ENCODE data around the gene AGTRAP.

The AGTRAP gene

GRCh38 chr1:11735854-11736745 is at the start of gene AGTRAP (continued):
- TF ChIP-seq ZSCAN5A (tag by site-specific recombination; IDR thresholded peaks at IDR 0.05): no peak
- no peak for TF ChIP-seq ZNF138 (tag by site-specific recombination; IDR thresholded peaks at IDR 0.05; ENCODE audit: borderline replicate concordance)
- 0 out of 2 replicates have a peak, but pooled peaks have one; percentile 26 for TF ChIP-seq ZNF692 (tag by site-specific recombination; IDR thresholded peaks at IDR 0.05)
- no peak for TF ChIP-seq ZNF18 (tag by site-specific recombination; IDR thresholded peaks at IDR 0.05)
- no peak for TF ChIP-seq ZNF639 (tag by site-specific recombination; IDR thresholded peaks at IDR 0.05)
- no peak for TF ChIP-seq AEBP2 (tag by site-specific recombination; IDR thresholded peaks at IDR 0.05; ENCODE audit: borderline replicate concordance)
- no peak for TF ChIP-seq ZNF266 (tag by site-specific recombination; IDR thresholded peaks at IDR 0.05; ENCODE audit: low read depth)
- TF ChIP-seq ZNF274 (IDR thresholded peaks at IDR 0.05; ENCODE audit: low read length): no peak
- TF ChIP-seq ZNF274 (tag by site-specific recombination; IDR thresholded peaks at IDR 0.05; ENCODE audit: borderline replicate concordance): no peak
- no peak for TF ChIP-seq ZNF596 (tag by site-specific recombination; IDR thresholded peaks at IDR 0.05)
- TF ChIP-seq ZNF211 (tag by site-specific recombination; IDR thresholded peaks at IDR 0.05; ENCODE audit: low read depth): no peak
- TF ChIP-seq ZNF658 (tag by site-specific recombination; IDR thresholded peaks at IDR 0.05): no peak
- TF ChIP-seq ZNF423 (tag by site-specific recombination; IDR thresholded peaks at IDR 0.05): peak; percentile 40
- TF ChIP-seq ZNF114 (tag by site-specific recombination; IDR thresholded peaks at IDR 0.05): no peak
- no peak for TF ChIP-seq ZNF510 (tag by site-specific recombination; IDR thresholded peaks at IDR 0.05; ENCODE audit: insufficient replicate concordance)
- peak; percentile 29; the same call in 1 of the 2 replicates for TF ChIP-seq GLI4 (tag by site-specific recombination; IDR thresholded peaks at IDR 0.05)
- TF ChIP-seq ZBTB21 (tag by site-specific recombination; IDR thresholded peaks at IDR 0.05): no peak
- TF ChIP-seq REST (tag by site-specific recombination; IDR thresholded peaks at IDR 0.05): no peak
- no peak for TF ChIP-seq HOXA7 (CRISPR knock-in tag; IDR thresholded peaks at IDR 0.05; ENCODE audit: borderline replicate concordance)
- TF ChIP-seq ZBTB48 (tag by site-specific recombination; IDR thresholded peaks at IDR 0.05): peak; percentile 84
- no peak for TF ChIP-seq RBAK (tag by site-specific recombination; IDR thresholded peaks at IDR 0.05)
- no peak for TF ChIP-seq ZNF302 (tag by site-specific recombination; IDR thresholded peaks at IDR 0.05; ENCODE audit: low read depth)
- no peak for TF ChIP-seq ZNF221 (tag by site-specific recombination; IDR thresholded peaks at IDR 0.05; ENCODE audit: borderline replicate concordance)
- TF ChIP-seq ZNF37A (tag by site-specific recombination; IDR thresholded peaks at IDR 0.05): no peak
- TF ChIP-seq ZNF501 (tag by site-specific recombination; IDR thresholded peaks at IDR 0.05): 0 out of 2 replicates have a peak, but pooled peaks have one; percentile 79
- peak; percentile 64 for TF ChIP-seq ZBTB20 (tag by site-specific recombination; IDR thresholded peaks at IDR 0.05)
- peak; percentile 50; the same call in 1 of the 2 replicates for TF ChIP-seq ZNF146 (tag by site-specific recombination; IDR thresholded peaks at IDR 0.05)
- no peak; the same call in 1 of the 2 replicates for TF ChIP-seq ZNF660 (tag by site-specific recombination; IDR thresholded peaks at IDR 0.05)
- no peak for TF ChIP-seq ZNF555 (tag by site-specific recombination; conservative IDR thresholded peaks at IDR 0.05)
